Loucy (cell line): ENCODE results near the gene HCAR3.

Source experiments
- CTCF ChIP-seq: fragments of 200-600 bp; sonication (generic); conservative IDR thresholded peaks from 2 replicates; pipeline ENCODE4 v1.5.1; 2014; ENCODE audit warnings: mild to moderate bottlenecking, antibody characterized with exemption, low read length
- EZH2phosphoT487 ChIP-seq: fragments of 200-600 bp; IDR thresholded peaks from 2 replicates; pipeline ENCODE4 v1.6.1; 2018; ENCODE audit warnings: antibody characterized with exemption, mild to moderate bottlenecking, moderate library complexity, borderline replicate concordance

GRCh38 chr12:122684297-122684813 is 32.3 kb downstream of the HCAR3 start:
- no peak for TF ChIP-seq CTCF
- no peak for TF ChIP-seq EZH2phosphoT487
